Measurements from ENCODE around the gene PUM1. TPM values are rescaled to one million over a fixed set of nuclear protein-coding genes. Genes with fewer than 3 reads are reported as not detected.
"Not testable (repeated sequence)": the region's sequence is repeated elsewhere in the genome, so short reads cannot be mapped to it uniquely, and the experiment has no call there.

PUM1 gene
- total and polyA plus RNA-seq, 2 donors (not counting 3 experiments of a cell fraction or from before 2014, with no cell fraction given) = 94.7 to 124 TPM

GRCh38 chr1:30948813-30949486 lies 116.6 kb downstream of the PUM1 start:
- H3K4me1 ChIP-seq (ENCODE audit: control insufficient read depth, extremely low read depth, insufficient read depth, low read length); CTCF ChIA-PET; FAIRE-seq; H4K20me1 ChIP-seq (replicated peaks; ENCODE audit: control insufficient read depth, extremely low read depth, insufficient read depth, low read length); H3K27ac ChIP-seq (ENCODE audit: insufficient read depth, low read depth, low read length); H3K9me3 ChIP-seq (replicated peaks; ENCODE audit: control insufficient read depth, insufficient read depth, low read length); H3K4me3 ChIP-seq (replicated peaks in 1 of 3; ENCODE audit: insufficient read depth in 1 of 3, low read depth in 1 of 3, low read length in 3 of 3); H2AFZ ChIP-seq (ENCODE audit: low read depth, low read length); H3K27me3 ChIP-seq (ENCODE audit: control insufficient read depth in 2 of 2, insufficient read depth in 2 of 2, low read length in 2 of 2); H3K4me2 ChIP-seq (ENCODE audit: insufficient read depth, low read length); BruUV-seq (replicated peaks); POLR2A ChIA-PET; H3K9me1 ChIP-seq (replicated peaks; ENCODE audit: control insufficient read depth, extremely low read depth, insufficient read depth, low read length); intact Hi-C loops (cut with micrococcal nuclease); H3K9ac ChIP-seq (replicated peaks; ENCODE audit: extremely low read depth, insufficient read depth, low read length); DNase-seq (ENCODE audit: low read depth, low spot score); dilution Hi-C loops (cut with MboI; ENCODE audit: extremely low pct_ligation_motif_present, low sequenced_read_pairs): not testable (repeated sequence)
- peaks cover 35 to 47% of the 10 kb centered on the region in 2 experiments for H3K36me3 ChIP-seq (ENCODE audit: control insufficient read depth in 2 of 2, extremely low read depth in 1 of 2, insufficient read depth in 2 of 2, low read length in 2 of 2)
- peaks cover 31% of the 10 kb centered on the region for H3K79me2 ChIP-seq (ENCODE audit: control insufficient read depth, insufficient read depth, low read length)

GRCh38 chr1:30948278-30948677 lies 117.2 kb downstream of the PUM1 start:
- H4K20me1 ChIP-seq (replicated peaks; ENCODE audit: control insufficient read depth, extremely low read depth, insufficient read depth, low read length) = no peaks in the 10 kb centered on the region
- no peaks in the 10 kb centered on the region for H3K27me3 ChIP-seq (ENCODE audit: control insufficient read depth in 2 of 2, insufficient read depth in 2 of 2, low read length in 2 of 2)
- H3K4me1 ChIP-seq (ENCODE audit: control insufficient read depth, extremely low read depth, insufficient read depth, low read length) = no peaks in the 10 kb centered on the region
- H3K79me2 ChIP-seq (ENCODE audit: control insufficient read depth, insufficient read depth, low read length) = peaks cover 27% of the 10 kb centered on the region
- no peak overlapping the region for H3K27ac ChIP-seq (ENCODE audit: insufficient read depth, low read depth, low read length)
- no peaks in the 10 kb centered on the region for H3K9me1 ChIP-seq (replicated peaks; ENCODE audit: control insufficient read depth, extremely low read depth, insufficient read depth, low read length)
- DNase-seq (ENCODE audit: low read depth, low spot score) (no peak), FAIRE-seq (no peak)
- no peak overlapping the region for H2AFZ ChIP-seq (ENCODE audit: low read depth, low read length)
- POLR2A ChIA-PET = interaction anchor here (0.7 kb wide), 1 partner anchor 15 kb away, joined by 3 read pairs; no protein-coding TSS in a partner anchor
- intact Hi-C loops (cut with micrococcal nuclease) (no loop called here), dilution Hi-C loops (cut with MboI; ENCODE audit: extremely low pct_ligation_motif_present, low sequenced_read_pairs) (no loop called here)
- H3K4me3 ChIP-seq (replicated peaks in 1 of 3; ENCODE audit: insufficient read depth in 1 of 3, low read depth in 1 of 3, low read length in 3 of 3) = no peak overlapping the region
- no TSS peak for BruUV-seq (replicated peaks)
- H3K9me3 ChIP-seq (replicated peaks; ENCODE audit: control insufficient read depth, insufficient read depth, low read length) = no peaks in the 10 kb centered on the region
- no peak overlapping the region for H3K4me2 ChIP-seq (ENCODE audit: insufficient read depth, low read length)
- H3K36me3 ChIP-seq (ENCODE audit: control insufficient read depth in 2 of 2, extremely low read depth in 1 of 2, insufficient read depth in 2 of 2, low read length in 2 of 2) = peaks cover 29 to 41% of the 10 kb centered on the region in 2 experiments
- no peak overlapping the region for H3K9ac ChIP-seq (replicated peaks; ENCODE audit: extremely low read depth, insufficient read depth, low read length)
- TF ChIP-seq MYC (IDR thresholded peaks at IDR 0.05; ENCODE audit: low read depth, low read length) = no peak
- TF ChIP-seq POLR2AphosphoS5 (IDR thresholded peaks at IDR 0.05; ENCODE audit: insufficient read depth, low read depth, low read length) = no peak
- no peak for TF ChIP-seq CTCF (IDR thresholded peaks at IDR 0.05; ENCODE audit: extremely low read depth in 1 of 2, insufficient read depth in 1 of 2, low read depth in 1 of 2, low read length in 2 of 2)
- no peak for TF ChIP-seq EZH2 (IDR thresholded peaks at IDR 0.05; ENCODE audit: borderline replicate concordance, low read depth, low read length, severe bottlenecking)
- CTCF ChIA-PET = no interaction called here
